ENCODE measurements around the gene AEBP2.
"Not testable (repeated sequence)": the region's sequence is repeated elsewhere in the genome, so short reads cannot be mapped to it uniquely, and the experiment has no call there.

DNA sequence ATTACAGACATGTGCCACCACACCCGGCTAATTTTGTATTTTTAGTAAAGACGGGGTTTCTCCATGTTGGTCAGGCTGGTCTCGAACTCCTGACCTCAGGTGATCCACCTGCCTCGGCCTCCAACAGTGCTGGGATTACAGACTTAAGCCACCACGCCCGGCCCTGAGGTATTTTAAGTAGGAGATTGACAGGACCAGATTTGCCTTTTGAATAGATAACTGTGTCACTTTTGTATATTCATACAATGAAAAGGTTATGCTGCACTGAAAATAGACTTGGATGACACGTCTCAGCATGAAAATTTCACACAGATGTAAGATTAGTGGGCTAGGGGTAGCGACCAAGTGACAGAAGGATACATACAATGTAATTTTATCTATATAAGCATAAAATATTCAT lies 46.6 kb upstream of the AEBP2 start:
- TF ChIP-seq, protein P1, sequence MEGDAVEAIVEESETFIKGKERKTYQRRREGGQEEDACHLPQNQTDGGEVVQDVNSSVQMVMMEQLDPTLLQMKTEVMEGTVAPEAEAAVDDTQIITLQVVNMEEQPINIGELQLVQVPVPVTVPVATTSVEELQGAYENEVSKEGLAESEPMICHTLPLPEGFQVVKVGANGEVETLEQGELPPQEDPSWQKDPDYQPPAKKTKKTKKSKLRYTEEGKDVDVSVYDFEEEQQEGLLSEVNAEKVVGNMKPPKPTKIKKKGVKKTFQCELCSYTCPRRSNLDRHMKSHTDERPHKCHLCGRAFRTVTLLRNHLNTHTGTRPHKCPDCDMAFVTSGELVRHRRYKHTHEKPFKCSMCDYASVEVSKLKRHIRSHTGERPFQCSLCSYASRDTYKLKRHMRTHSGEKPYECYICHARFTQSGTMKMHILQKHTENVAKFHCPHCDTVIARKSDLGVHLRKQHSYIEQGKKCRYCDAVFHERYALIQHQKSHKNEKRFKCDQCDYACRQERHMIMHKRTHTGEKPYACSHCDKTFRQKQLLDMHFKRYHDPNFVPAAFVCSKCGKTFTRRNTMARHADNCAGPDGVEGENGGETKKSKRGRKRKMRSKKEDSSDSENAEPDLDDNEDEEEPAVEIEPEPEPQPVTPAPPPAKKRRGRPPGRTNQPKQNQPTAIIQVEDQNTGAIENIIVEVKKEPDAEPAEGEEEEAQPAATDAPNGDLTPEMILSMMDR (IDR thresholded peaks at IDR 0.05 in 4 of 5, conservative IDR thresholded peaks at IDR 0.05 in 1 of 5): not testable (repeated sequence)
- not testable (repeated sequence) for TF ChIP-seq POLR2A (IDR thresholded peaks at IDR 0.05)

All from gastrocnemius medialis (tissue), 4 donors.